ENCODE measurements around the gene NMT1.

Gene NMT1

GRCh38 chr17:45128989-45129388 lies 67.9 kb downstream of the NMT1 start:
- H4K20me1 ChIP-seq (ENCODE audit: insufficient read depth, low read length), result no peaks in the 10 kb centered on the region
- no peak for ATAC-seq (ENCODE audit: insufficient read depth, low read depth)
- TF ChIP-seq CTCF (IDR thresholded peaks at IDR 0.05; ENCODE audit: borderline replicate concordance, extremely low read depth, low read length, poor library complexity, severe bottlenecking) (no peak), EZH2 (IDR thresholded peaks at IDR 0.05; ENCODE audit: borderline replicate concordance, low read depth, low read length, severe bottlenecking) (no peak)
- H3K79me2 ChIP-seq (ENCODE audit: insufficient read depth, low read length), result no peaks in the 10 kb centered on the region; the same call in 1 of the 2 replicates
- H3K4me1 ChIP-seq (ENCODE audit: insufficient read depth, low read length), result peaks cover 20% of the 10 kb centered on the region
- H3K9me3 ChIP-seq (ENCODE audit: insufficient read depth, low read length, severe bottlenecking), result no peaks in the 10 kb centered on the region
- no peak overlapping the region for H3K4me3 ChIP-seq (ENCODE audit: low read depth in 1 of 2, low read length in 2 of 2)
- no peaks in the 10 kb centered on the region for H3K36me3 ChIP-seq (ENCODE audit: insufficient read depth, low read length)
- H3K4me2 ChIP-seq (ENCODE audit: insufficient read depth, low read length), result no peak overlapping the region
- no peak overlapping the region for H3K27ac ChIP-seq (ENCODE audit: low read length)
- no peak overlapping the region for H2AFZ ChIP-seq (ENCODE audit: low read depth, low read length)
- H3K9ac ChIP-seq (ENCODE audit: low read depth, low read length), result no peak overlapping the region
- DNase-seq, result no peak
- no peaks in the 10 kb centered on the region for H3K27me3 ChIP-seq (ENCODE audit: insufficient read depth, low read length, poor library complexity)

DNA sequence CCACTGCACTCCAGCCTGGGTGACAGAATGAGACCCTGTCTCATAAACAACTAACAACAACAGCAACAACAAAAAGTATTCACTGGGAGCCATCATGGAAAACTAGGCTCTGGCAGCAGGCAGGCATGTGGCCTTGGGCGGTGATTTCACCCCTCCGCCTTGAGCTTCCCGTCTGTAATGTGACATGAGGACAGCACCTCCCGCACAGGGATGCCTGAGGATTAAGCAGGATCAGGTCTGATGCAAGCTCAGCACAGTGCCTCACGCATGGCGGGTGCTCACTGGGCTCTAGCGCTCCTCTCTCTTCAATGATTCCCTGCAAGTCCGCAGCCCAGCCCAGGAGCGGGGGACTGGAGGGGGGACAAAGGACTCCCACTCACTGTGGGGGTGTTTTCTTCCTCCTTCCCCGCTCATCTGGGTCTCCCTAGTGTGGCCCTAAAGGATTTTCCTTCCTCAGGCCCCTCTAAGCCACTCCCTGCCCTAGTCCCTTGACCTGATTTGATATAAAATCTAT lies 68.4 kb downstream of the NMT1 start:
- no peak for DNase-seq
- H3K4me1 ChIP-seq (ENCODE audit: insufficient read depth, low read length), result peaks cover 20% of the 10 kb centered on the region
- no peak overlapping the region for H3K27ac ChIP-seq (ENCODE audit: low read length)

GRCh38 chr17:45129940-45130680 lies 69.0 kb downstream of the NMT1 start:
- H3K79me2 ChIP-seq (ENCODE audit: insufficient read depth, low read length), result no peaks in the 10 kb centered on the region; the same call in 1 of the 2 replicates
- no peaks in the 10 kb centered on the region for H3K36me3 ChIP-seq (ENCODE audit: insufficient read depth, low read length)
- no peak overlapping the region for H2AFZ ChIP-seq (ENCODE audit: low read depth, low read length)
- no peak overlapping the region for H3K27ac ChIP-seq (ENCODE audit: low read length)
- ATAC-seq (ENCODE audit: insufficient read depth, low read depth), result no peak
- no peaks in the 10 kb centered on the region for H3K9me3 ChIP-seq (ENCODE audit: insufficient read depth, low read length, severe bottlenecking)
- H3K9ac ChIP-seq (ENCODE audit: low read depth, low read length), result no peak overlapping the region
- H3K4me1 ChIP-seq (ENCODE audit: insufficient read depth, low read length), result peaks cover 20% of the 10 kb centered on the region
- H4K20me1 ChIP-seq (ENCODE audit: insufficient read depth, low read length), result no peaks in the 10 kb centered on the region
- H3K4me2 ChIP-seq (ENCODE audit: insufficient read depth, low read length), result no peak overlapping the region
- H3K4me3 ChIP-seq (ENCODE audit: low read depth in 1 of 2, low read length in 2 of 2), result no peak overlapping the region
- H3K27me3 ChIP-seq (ENCODE audit: insufficient read depth, low read length, poor library complexity), result no peaks in the 10 kb centered on the region
- DNase-seq, result no peak
- TF ChIP-seq CTCF (IDR thresholded peaks at IDR 0.05; ENCODE audit: borderline replicate concordance, extremely low read depth, low read length, poor library complexity, severe bottlenecking) (no peak), EZH2 (IDR thresholded peaks at IDR 0.05; ENCODE audit: borderline replicate concordance, low read depth, low read length, severe bottlenecking) (no peak)

More for the DNA sequence above, 68.4 kb downstream of the NMT1 start:
- Histone ChIP-seq H3K9me3 (ENCODE audit: insufficient read depth, low read length, severe bottlenecking) (no peaks in the 10 kb centered on the region), H3K27me3 (ENCODE audit: insufficient read depth, low read length, poor library complexity) (no peaks in the 10 kb centered on the region), H3K4me3 (ENCODE audit: low read depth in 1 of 2, low read length in 2 of 2) (no peak overlapping the region), H3K79me2 (ENCODE audit: insufficient read depth, low read length) (no peaks in the 10 kb centered on the region; the same call in 1 of the 2 replicates), H4K20me1 (ENCODE audit: insufficient read depth, low read length) (no peaks in the 10 kb centered on the region), H3K4me2 (ENCODE audit: insufficient read depth, low read length) (no peak overlapping the region), H3K36me3 (ENCODE audit: insufficient read depth, low read length) (no peaks in the 10 kb centered on the region), H3K9ac (ENCODE audit: low read depth, low read length) (no peak overlapping the region), H2AFZ (ENCODE audit: low read depth, low read length) (no peak overlapping the region)
- TF ChIP-seq CTCF (IDR thresholded peaks at IDR 0.05; ENCODE audit: borderline replicate concordance, extremely low read depth, low read length, poor library complexity, severe bottlenecking) (no peak), EZH2 (IDR thresholded peaks at IDR 0.05; ENCODE audit: borderline replicate concordance, low read depth, low read length, severe bottlenecking) (no peak)
- ATAC-seq (ENCODE audit: insufficient read depth, low read depth), result no peak
